Suppressor macrophage treated with lipopolysaccharide for 1 hour (primary cell): ENCODE results near the gene DNAJC5.
"Not testable (repeated sequence)": the region's sequence is repeated elsewhere in the genome, so short reads cannot be mapped to it uniquely, and the experiment has no call there.

Experiments
- DNase-seq, 3 donors: peaks; one replicate each; pipeline ENCODE4 v3.0.0-alpha.2; 2020 to 2022

Gene DNAJC5

GRCh38 chr20:63861981-63862901, 32.7 kb upstream of the DNAJC5 start:
- DNase-seq = no peak

GRCh38 chr20:63863021-63863797, 31.7 kb upstream of the DNAJC5 start:
- no peak for DNase-seq

- peak; percentile 97 for DNase-seq
These were observed 31.0 kb upstream of the DNAJC5 start for GRCh38 chr20:63863798-63864544.

- no peak for DNase-seq
These were observed 30.4 kb upstream of the DNAJC5 start for GRCh38 chr20:63864545-63864977.

- DNase-seq = peak; percentile 98 to 100 (median 99)
These were observed 29.8 kb upstream of the DNAJC5 start, which contains the start of gene TPD52L2 for GRCh38 chr20:63864978-63865640. Gene TPD52L2, plus strand, starts transcription at chr20:63865270. Its CDS starts 96 bp downstream, at chr20:63865366.

- not testable (repeated sequence) for DNase-seq
These were observed 27.9 kb upstream of the DNAJC5 start for GRCh38 chr20:63867042-63867441.

GRCh38 chr20:63868264-63868663, 26.7 kb upstream of the DNAJC5 start:
- no peak for DNase-seq

- peak; percentile 87 to 96 (median 94) for DNase-seq
These were observed 21.4 kb upstream of the DNAJC5 start for GRCh38 chr20:63873477-63873971.

- DNase-seq = peak; percentile 70 to 80 (median 78)
These were observed 20.7 kb upstream of the DNAJC5 start for GRCh38 chr20:63874241-63874640.

GRCh38 chr20:63876489-63877036, 18.4 kb upstream of the DNAJC5 start:
- no peak for DNase-seq

GRCh38 chr20:63877755-63878470, 17.0 kb upstream of the DNAJC5 start:
- DNase-seq = no peak

GRCh38 chr20:63878899-63879663, 15.8 kb upstream of the DNAJC5 start:
- no peak for DNase-seq

- DNase-seq = not testable (repeated sequence)
These were observed 14.0 kb upstream of the DNAJC5 start for GRCh38 chr20:63880901-63881300.

- DNase-seq = no peak
These were observed 13.3 kb upstream of the DNAJC5 start for GRCh38 chr20:63881451-63882226.

- DNase-seq = no peak
These were observed 12.4 kb upstream of the DNAJC5 start for GRCh38 chr20:63882257-63883200.

- DNase-seq = no peak
These were observed 11.7 kb upstream of the DNAJC5 start for GRCh38 chr20:63883201-63883593.

GRCh38 chr20:63884506-63885263, 10.2 kb upstream of the DNAJC5 start:
- no peak for DNase-seq
